ENCODE data around the gene BMP5.

The BMP5 gene

DNA sequence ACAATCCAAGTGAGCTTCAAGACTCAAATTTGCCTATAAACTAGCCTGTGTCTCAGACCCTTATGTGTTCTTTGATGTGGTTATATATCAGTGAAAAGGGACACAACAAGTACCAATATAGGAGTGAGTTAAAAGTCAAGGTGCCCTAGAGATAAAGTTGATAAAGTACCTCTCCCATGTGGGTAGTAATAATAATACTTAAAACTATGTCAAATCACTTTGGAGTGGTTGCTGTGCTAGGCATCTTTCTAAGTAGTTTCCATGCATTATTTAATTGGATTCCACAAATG is 100.4 kb downstream of the BMP5 start:
- no peaks in the 10 kb centered on the region for H3K36me3 ChIP-seq (replicated peaks; ENCODE audit: insufficient read depth, low read length)
- no peak overlapping the region for H3K4me3 ChIP-seq (ENCODE audit: low read length)
- H2AFZ ChIP-seq (ENCODE audit: low read length) = no peak overlapping the region
- H3F3A ChIP-seq (ENCODE audit: insufficient read depth, low read length) = no peaks in the 10 kb centered on the region
- TF ChIP-seq EZH2 (optimal IDR thresholded peaks at IDR 0.05; ENCODE audit: low read depth, low read length) (no peak), EZH2phosphoT487 (IDR thresholded peaks at IDR 0.05; ENCODE audit: low read length) (no peak)
- TF ChIP-seq, protein P1, sequence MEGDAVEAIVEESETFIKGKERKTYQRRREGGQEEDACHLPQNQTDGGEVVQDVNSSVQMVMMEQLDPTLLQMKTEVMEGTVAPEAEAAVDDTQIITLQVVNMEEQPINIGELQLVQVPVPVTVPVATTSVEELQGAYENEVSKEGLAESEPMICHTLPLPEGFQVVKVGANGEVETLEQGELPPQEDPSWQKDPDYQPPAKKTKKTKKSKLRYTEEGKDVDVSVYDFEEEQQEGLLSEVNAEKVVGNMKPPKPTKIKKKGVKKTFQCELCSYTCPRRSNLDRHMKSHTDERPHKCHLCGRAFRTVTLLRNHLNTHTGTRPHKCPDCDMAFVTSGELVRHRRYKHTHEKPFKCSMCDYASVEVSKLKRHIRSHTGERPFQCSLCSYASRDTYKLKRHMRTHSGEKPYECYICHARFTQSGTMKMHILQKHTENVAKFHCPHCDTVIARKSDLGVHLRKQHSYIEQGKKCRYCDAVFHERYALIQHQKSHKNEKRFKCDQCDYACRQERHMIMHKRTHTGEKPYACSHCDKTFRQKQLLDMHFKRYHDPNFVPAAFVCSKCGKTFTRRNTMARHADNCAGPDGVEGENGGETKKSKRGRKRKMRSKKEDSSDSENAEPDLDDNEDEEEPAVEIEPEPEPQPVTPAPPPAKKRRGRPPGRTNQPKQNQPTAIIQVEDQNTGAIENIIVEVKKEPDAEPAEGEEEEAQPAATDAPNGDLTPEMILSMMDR (IDR thresholded peaks at IDR 0.05; ENCODE audit: low read length) = no peak
- no peak overlapping the region for H3K27ac ChIP-seq (ENCODE audit: low read length)
- no peaks in the 10 kb centered on the region for H4K20me1 ChIP-seq (ENCODE audit: insufficient read depth, low read length)
- H3K9me2 ChIP-seq (replicated peaks; ENCODE audit: insufficient read depth, low read length) = no peaks in the 10 kb centered on the region
- H3K4me2 ChIP-seq (ENCODE audit: low read depth, low read length) = no peak overlapping the region
- H3K27me3 ChIP-seq (replicated peaks; ENCODE audit: insufficient read depth, low read length) = no peaks in the 10 kb centered on the region
- H3K9me3 ChIP-seq (replicated peaks; ENCODE audit: insufficient read depth, low read length) = no peaks in the 10 kb centered on the region
- no peaks in the 10 kb centered on the region for H3K79me2 ChIP-seq (ENCODE audit: low read length)
- no peak overlapping the region for H3K9ac ChIP-seq (ENCODE audit: low read length)
- DNase-seq = no peak
- H3K4me1 ChIP-seq (ENCODE audit: low read length) = no peaks in the 10 kb centered on the region

- TF ChIP-seq EZH2 (optimal IDR thresholded peaks at IDR 0.05; ENCODE audit: low read depth, low read length) (no peak), EZH2phosphoT487 (IDR thresholded peaks at IDR 0.05; ENCODE audit: low read length) (no peak)
- TF ChIP-seq, protein P1 (IDR thresholded peaks at IDR 0.05; ENCODE audit: low read length) = no peak
- no peaks in the 10 kb centered on the region for H3K79me2 ChIP-seq (ENCODE audit: low read length)
- no peaks in the 10 kb centered on the region for H3K36me3 ChIP-seq (replicated peaks; ENCODE audit: insufficient read depth, low read length)
- no peak overlapping the region for H2AFZ ChIP-seq (ENCODE audit: low read length)
- no peaks in the 10 kb centered on the region for H3K27me3 ChIP-seq (replicated peaks; ENCODE audit: insufficient read depth, low read length)
- H3K9ac ChIP-seq (ENCODE audit: low read length) = no peak overlapping the region
- no peak overlapping the region for H3K4me2 ChIP-seq (ENCODE audit: low read depth, low read length)
- no peaks in the 10 kb centered on the region for H3K9me3 ChIP-seq (replicated peaks; ENCODE audit: insufficient read depth, low read length)
- H3K9me2 ChIP-seq (replicated peaks; ENCODE audit: insufficient read depth, low read length) = no peaks in the 10 kb centered on the region
- no peaks in the 10 kb centered on the region for H3K4me1 ChIP-seq (ENCODE audit: low read length)
- no peaks in the 10 kb centered on the region for H4K20me1 ChIP-seq (ENCODE audit: insufficient read depth, low read length)
- no peak overlapping the region for H3K4me3 ChIP-seq (ENCODE audit: low read length)
- DNase-seq = no peak
- H3F3A ChIP-seq (ENCODE audit: insufficient read depth, low read length) = no peaks in the 10 kb centered on the region
- H3K27ac ChIP-seq (ENCODE audit: low read length) = no peak overlapping the region
Observed at GRCh38 chr6:55774286-55775028, 100.9 kb downstream of the BMP5 start.

GRCh38 chr6:55773620-55774216 is 101.7 kb downstream of the BMP5 start:
- no peak for TF ChIP-seq EZH2phosphoT487 (IDR thresholded peaks at IDR 0.05; ENCODE audit: low read length)
- TF ChIP-seq, protein P1 (IDR thresholded peaks at IDR 0.05; ENCODE audit: low read length) = no peak
- no peak for TF ChIP-seq EZH2 (optimal IDR thresholded peaks at IDR 0.05; ENCODE audit: low read depth, low read length)
- no peaks in the 10 kb centered on the region for H3K9me3 ChIP-seq (replicated peaks; ENCODE audit: insufficient read depth, low read length)
- H3K4me3 ChIP-seq (ENCODE audit: low read length) = no peak overlapping the region
- no peaks in the 10 kb centered on the region for H3F3A ChIP-seq (ENCODE audit: insufficient read depth, low read length)
- H2AFZ ChIP-seq (ENCODE audit: low read length) = no peak overlapping the region
- H3K36me3 ChIP-seq (replicated peaks; ENCODE audit: insufficient read depth, low read length) = no peaks in the 10 kb centered on the region
- no peaks in the 10 kb centered on the region for H3K27me3 ChIP-seq (replicated peaks; ENCODE audit: insufficient read depth, low read length)
- H3K4me2 ChIP-seq (ENCODE audit: low read depth, low read length) = no peak overlapping the region
- no peak overlapping the region for H3K9ac ChIP-seq (ENCODE audit: low read length)
- DNase-seq = no peak
- no peaks in the 10 kb centered on the region for H3K4me1 ChIP-seq (ENCODE audit: low read length)
- no peaks in the 10 kb centered on the region for H3K9me2 ChIP-seq (replicated peaks; ENCODE audit: insufficient read depth, low read length)
- H3K79me2 ChIP-seq (ENCODE audit: low read length) = no peaks in the 10 kb centered on the region
- no peaks in the 10 kb centered on the region for H4K20me1 ChIP-seq (ENCODE audit: insufficient read depth, low read length)
- H3K27ac ChIP-seq (ENCODE audit: low read length) = no peak overlapping the region

Data from MM.1S (cell line).